OCI-LY1 (cell line): ENCODE data around the gene UQCR11.
A peak's percentile ranks its signal among the peaks of the same experiment; 100 is the strongest.

ENCODE experiments used
- H2AFZ ChIP-seq: fragments of 200-600 bp; sonication (generic), shearing (Covaris generic); 2 replicates; pipeline ENCODE4 v1.6.0; 2014; ENCODE audit warnings: antibody characterized with exemption, mild to moderate bottlenecking, low read length
- H3F3A ChIP-seq: fragments of 200-600 bp; sonication (generic), shearing (Covaris generic); 2 replicates; pipeline ENCODE4 v1.6.0; 2014; ENCODE audit warnings: mild to moderate bottlenecking, antibody characterized with exemption, low read length, moderate library complexity; ENCODE audit not compliant: insufficient read depth
- H3K27ac ChIP-seq: fragments of 200-600 bp; sonication (generic); 2 replicates; pipeline ENCODE4 v1.5.1; 2014; ENCODE audit warnings: low read length, mixed run types, mild to moderate bottlenecking, low read depth; ENCODE audit not compliant: poor library complexity, severe bottlenecking
- H3K27me3 ChIP-seq: fragments of 200-600 bp; sonication (generic); 2 replicates; pipeline ENCODE4 v1.6.0; 2014; ENCODE audit warnings: antibody characterized with exemption, mild to moderate bottlenecking, low read length, moderate library complexity; ENCODE audit not compliant: insufficient read depth
- H3K36me3 ChIP-seq: fragments of 200-600 bp; sonication (generic); 2 replicates; pipeline ENCODE4 v1.6.1; 2014; ENCODE audit warnings: mild to moderate bottlenecking, antibody characterized with exemption, low read length, moderate library complexity, mixed read lengths; ENCODE audit not compliant: insufficient read depth
- H3K4me1 ChIP-seq: fragments of 200-600 bp; sonication (generic); 2 replicates; pipeline ENCODE4 v1.5.1; 2014; ENCODE audit warnings: mild to moderate bottlenecking, low read length, moderate library complexity; ENCODE audit not compliant: insufficient read depth, severe bottlenecking
- H3K4me2 ChIP-seq: fragments of 200-600 bp; sonication (generic), shearing (Covaris generic); 2 replicates; pipeline ENCODE4 v1.6.1; 2014; ENCODE audit warnings: low read length
- H3K4me3 ChIP-seq: fragments of 200-600 bp; sonication (generic); 2 replicates; pipeline ENCODE4 v1.5.1; 2014; ENCODE audit warnings: low read length, low read depth, mild to moderate bottlenecking, mixed read lengths; ENCODE audit not compliant: poor library complexity, severe bottlenecking
- H3K79me2 ChIP-seq: fragments of 200-600 bp; shearing (Covaris generic); 2 replicates; pipeline ENCODE4 v1.6.1; 2016; ENCODE audit warnings: mixed run types, low read length, mixed read lengths; ENCODE audit not compliant: insufficient read depth
- H3K9ac ChIP-seq: fragments of 200-600 bp; sonication (generic), shearing (Covaris generic); 2 replicates; pipeline ENCODE4 v1.6.1; 2014; ENCODE audit warnings: mild to moderate bottlenecking, low read length, mixed read lengths
- H3K9me2 ChIP-seq: fragments of 200-600 bp; sonication (generic), shearing (Covaris generic); 2 replicates; pipeline ENCODE4 v1.6.1; 2014; ENCODE audit warnings: low read depth, mild to moderate bottlenecking, low read length, mixed read lengths
- H3K9me3 ChIP-seq: fragments of 200-600 bp; shearing (Covaris generic); 2 replicates; pipeline ENCODE4 v1.6.1; 2014; ENCODE audit warnings: low read length, mixed read lengths
- H4K20me1 ChIP-seq: fragments of 200-600 bp; sonication (generic), shearing (Covaris generic); 2 replicates; pipeline ENCODE4 v1.6.0; 2016; ENCODE audit warnings: mild to moderate bottlenecking, low read length; ENCODE audit not compliant: insufficient read depth
- EZH2 ChIP-seq: fragments of 200-600 bp; sonication (generic), shearing (Covaris generic); IDR thresholded peaks from 2 replicates; pipeline ENCODE4 v1.8.0; 2017; ENCODE audit warnings: borderline replicate concordance, mixed run types, mild to moderate bottlenecking, antibody characterized with exemption, low read length, moderate library complexity, mixed read lengths
- TF ChIP-seq, protein P1 (sequence below): fragments of 200-600 bp; sonication (generic), shearing (Covaris generic); IDR thresholded peaks from 2 replicates; pipeline ENCODE4 v1.5.1; 2017; ENCODE audit warnings: mild to moderate bottlenecking, antibody characterized with exemption, low read length, moderate library complexity, mixed read lengths

The UQCR11 gene

GRCh38 chr19:1619094-1619439 lies 13.8 kb upstream of the UQCR11 start:
- Histone ChIP-seq H3K4me1 (peaks cover 64% of the 10 kb centered on the region), H3K4me3 (no peak overlapping the region), H3F3A (no peaks in the 10 kb centered on the region), H4K20me1 (no peaks in the 10 kb centered on the region), H3K79me2 (no peaks in the 10 kb centered on the region), H3K9me2 (no peaks in the 10 kb centered on the region), H3K36me3 (peaks cover 100% of the 10 kb centered on the region), H3K9me3 (no peaks in the 10 kb centered on the region), H3K27me3 (no peaks in the 10 kb centered on the region), H3K4me2 (no peak overlapping the region), H3K9ac (no peak overlapping the region), H3K27ac (peak overlapping the region; percentile 85), H2AFZ (no peak overlapping the region)
- no peak for TF ChIP-seq EZH2
- TF ChIP-seq, protein P1, sequence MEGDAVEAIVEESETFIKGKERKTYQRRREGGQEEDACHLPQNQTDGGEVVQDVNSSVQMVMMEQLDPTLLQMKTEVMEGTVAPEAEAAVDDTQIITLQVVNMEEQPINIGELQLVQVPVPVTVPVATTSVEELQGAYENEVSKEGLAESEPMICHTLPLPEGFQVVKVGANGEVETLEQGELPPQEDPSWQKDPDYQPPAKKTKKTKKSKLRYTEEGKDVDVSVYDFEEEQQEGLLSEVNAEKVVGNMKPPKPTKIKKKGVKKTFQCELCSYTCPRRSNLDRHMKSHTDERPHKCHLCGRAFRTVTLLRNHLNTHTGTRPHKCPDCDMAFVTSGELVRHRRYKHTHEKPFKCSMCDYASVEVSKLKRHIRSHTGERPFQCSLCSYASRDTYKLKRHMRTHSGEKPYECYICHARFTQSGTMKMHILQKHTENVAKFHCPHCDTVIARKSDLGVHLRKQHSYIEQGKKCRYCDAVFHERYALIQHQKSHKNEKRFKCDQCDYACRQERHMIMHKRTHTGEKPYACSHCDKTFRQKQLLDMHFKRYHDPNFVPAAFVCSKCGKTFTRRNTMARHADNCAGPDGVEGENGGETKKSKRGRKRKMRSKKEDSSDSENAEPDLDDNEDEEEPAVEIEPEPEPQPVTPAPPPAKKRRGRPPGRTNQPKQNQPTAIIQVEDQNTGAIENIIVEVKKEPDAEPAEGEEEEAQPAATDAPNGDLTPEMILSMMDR, result no peak

DNA sequence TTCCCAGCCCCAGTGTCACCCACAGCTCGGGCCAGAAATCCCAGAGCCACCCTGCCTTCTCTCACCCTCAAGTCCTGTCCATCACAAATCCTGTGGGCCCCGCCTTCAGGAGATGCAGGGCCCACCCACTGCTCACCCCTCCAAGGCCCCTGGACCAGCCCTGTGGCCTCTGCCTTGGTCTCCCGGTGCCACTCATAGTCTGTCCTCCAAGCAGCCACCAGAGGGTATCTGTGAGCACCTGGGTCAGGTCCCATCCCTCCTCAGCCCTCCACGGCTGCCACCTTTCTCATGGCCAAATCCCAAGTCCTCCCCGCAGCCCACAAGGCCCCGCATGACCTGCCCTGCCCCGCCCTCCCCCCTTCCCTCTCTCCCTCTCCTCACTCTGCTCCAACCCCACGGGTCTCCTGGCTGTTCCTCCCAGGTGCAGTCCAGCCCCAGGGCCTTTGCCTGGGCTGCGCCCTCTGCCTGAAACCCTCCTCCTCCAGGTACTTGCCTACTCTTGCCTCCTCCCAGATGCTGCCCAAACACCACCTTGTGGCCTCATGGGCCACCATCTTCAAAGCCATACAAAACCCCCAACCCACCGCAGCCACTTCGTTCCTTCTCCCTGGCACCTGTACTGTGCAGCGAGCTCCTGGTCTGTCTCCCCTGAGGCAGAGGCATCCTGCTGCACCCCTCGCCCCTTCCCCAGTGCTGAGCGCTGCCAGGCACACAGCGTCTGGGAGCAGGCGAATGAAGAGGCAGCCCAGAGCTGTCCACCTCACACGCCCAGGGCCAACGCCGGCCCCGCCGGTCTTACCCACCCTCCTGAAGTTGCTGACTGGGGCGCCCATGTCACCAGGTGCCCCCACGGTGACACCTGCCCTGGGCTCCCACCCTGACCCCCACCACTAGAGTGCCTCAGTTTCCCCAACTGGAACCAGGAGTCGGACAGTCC lies 13.2 kb upstream of the UQCR11 start:
- Histone ChIP-seq H4K20me1 (no peaks in the 10 kb centered on the region), H3K9me3 (no peaks in the 10 kb centered on the region), H3K4me2 (no peak overlapping the region), H3K79me2 (no peaks in the 10 kb centered on the region), H3F3A (no peaks in the 10 kb centered on the region), H3K27ac (peak overlapping the region; percentile 85), H3K36me3 (peaks cover 100% of the 10 kb centered on the region), H3K9ac (no peak overlapping the region; the same call in 1 of the 2 replicates), H3K4me3 (no peak overlapping the region), H3K9me2 (no peaks in the 10 kb centered on the region), H2AFZ (no peak overlapping the region), H3K27me3 (no peaks in the 10 kb centered on the region), H3K4me1 (peaks cover 59% of the 10 kb centered on the region)
- no peak for TF ChIP-seq EZH2
- TF ChIP-seq, protein P1, result peak; percentile 53

DNA sequence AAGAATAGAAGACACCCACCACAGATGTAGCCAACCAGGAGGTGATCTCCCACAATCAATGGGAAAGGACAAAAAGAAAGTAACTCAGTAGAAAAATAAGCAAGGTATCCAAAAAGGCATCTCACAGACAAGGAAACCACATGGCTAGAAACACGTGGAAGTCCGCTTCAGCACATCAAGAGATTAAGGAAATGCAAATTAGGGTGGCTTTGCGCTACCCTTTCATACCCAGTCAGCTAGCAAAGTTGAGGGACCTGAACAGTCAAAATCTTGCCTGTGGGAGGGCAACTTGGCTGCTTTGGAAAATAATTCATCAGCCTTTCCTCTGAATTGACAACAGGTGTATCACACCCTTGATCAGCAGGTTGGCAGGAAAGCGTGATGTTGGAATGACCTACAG lies 11.6 kb upstream of the UQCR11 start:
- H3K36me3 ChIP-seq, result peaks cover 100% of the 10 kb centered on the region
- no peak for TF ChIP-seq EZH2
- TF ChIP-seq, protein P1, result no peak
- no peak overlapping the region for H3K4me3 ChIP-seq
- H3K27ac ChIP-seq, result peak overlapping the region; percentile 85
- H3K9me3 ChIP-seq, result no peaks in the 10 kb centered on the region
- no peaks in the 10 kb centered on the region for H3K27me3 ChIP-seq
- H4K20me1 ChIP-seq, result no peaks in the 10 kb centered on the region
- H3K4me2 ChIP-seq, result peak overlapping the region; percentile 21; the same call in 1 of the 2 replicates
- H3K4me1 ChIP-seq, result peaks cover 46% of the 10 kb centered on the region
- no peak overlapping the region; the same call in 1 of the 2 replicates for H3K9ac ChIP-seq
- no peaks in the 10 kb centered on the region for H3K9me2 ChIP-seq
- no peak overlapping the region for H2AFZ ChIP-seq
- no peaks in the 10 kb centered on the region for H3K79me2 ChIP-seq
- H3F3A ChIP-seq, result no peaks in the 10 kb centered on the region
